ENCODE results near the gene CCNL1. TPM values are rescaled to one million over a fixed set of nuclear protein-coding genes. Genes with fewer than 3 reads are reported as not detected.
"Not testable (repeated sequence)": the region's sequence is repeated elsewhere in the genome, so short reads cannot be mapped to it uniquely, and the experiment has no call there.

The CCNL1 gene
- total RNA-seq, 1 experiment from 2014 or later, result 118 TPM

- CTCF ChIA-PET, result no interaction called here
- H3K27ac ChIP-seq (ENCODE audit: low read length), result no peak overlapping the region
- DNase-seq (ENCODE audit: low read depth, low spot score), result no peak
- H3K36me3 ChIP-seq (ENCODE audit: control insufficient read depth, insufficient read depth, low read length), result no peaks in the 10 kb centered on the region
- ATAC-seq, result no peak
- BruUV-seq (replicated peaks), result no TSS peak
- POLR2A ChIA-PET, result no interaction called here
- no peaks in the 10 kb centered on the region for H3K9me3 ChIP-seq (ENCODE audit: control insufficient read depth, insufficient read depth, low read depth, low read length)
- H3K4me3 ChIP-seq (ENCODE audit: low read depth in 2 of 2, low read length in 2 of 2), result no peak overlapping the region
- intact Hi-C loops (cut with micrococcal nuclease; ENCODE audit: unreplicated experiment) (no loop called here), in situ Hi-C loops (cut with HindIII; ENCODE audit: low pct_unique_long_range_greater_than_20kb, low sequenced_read_pairs) (no loop called here)
- H3K27me3 ChIP-seq (ENCODE audit: control insufficient read depth, insufficient read depth, low read length), result no peaks in the 10 kb centered on the region
- TF ChIP-seq POLR2AphosphoS5 (IDR thresholded peaks at IDR 0.05; ENCODE audit: low read depth, low read length), result no peak
- TF ChIP-seq SIN3A (IDR thresholded peaks at IDR 0.05; ENCODE audit: borderline replicate concordance, insufficient read depth, low read depth, low read length), result no peak
- TF ChIP-seq CTCF (IDR thresholded peaks at IDR 0.05), result no peak
- TF ChIP-seq TCF7L2 (IDR thresholded peaks at IDR 0.05; ENCODE audit: low read depth, low read length), result no peak
- TF ChIP-seq, protein P1, sequence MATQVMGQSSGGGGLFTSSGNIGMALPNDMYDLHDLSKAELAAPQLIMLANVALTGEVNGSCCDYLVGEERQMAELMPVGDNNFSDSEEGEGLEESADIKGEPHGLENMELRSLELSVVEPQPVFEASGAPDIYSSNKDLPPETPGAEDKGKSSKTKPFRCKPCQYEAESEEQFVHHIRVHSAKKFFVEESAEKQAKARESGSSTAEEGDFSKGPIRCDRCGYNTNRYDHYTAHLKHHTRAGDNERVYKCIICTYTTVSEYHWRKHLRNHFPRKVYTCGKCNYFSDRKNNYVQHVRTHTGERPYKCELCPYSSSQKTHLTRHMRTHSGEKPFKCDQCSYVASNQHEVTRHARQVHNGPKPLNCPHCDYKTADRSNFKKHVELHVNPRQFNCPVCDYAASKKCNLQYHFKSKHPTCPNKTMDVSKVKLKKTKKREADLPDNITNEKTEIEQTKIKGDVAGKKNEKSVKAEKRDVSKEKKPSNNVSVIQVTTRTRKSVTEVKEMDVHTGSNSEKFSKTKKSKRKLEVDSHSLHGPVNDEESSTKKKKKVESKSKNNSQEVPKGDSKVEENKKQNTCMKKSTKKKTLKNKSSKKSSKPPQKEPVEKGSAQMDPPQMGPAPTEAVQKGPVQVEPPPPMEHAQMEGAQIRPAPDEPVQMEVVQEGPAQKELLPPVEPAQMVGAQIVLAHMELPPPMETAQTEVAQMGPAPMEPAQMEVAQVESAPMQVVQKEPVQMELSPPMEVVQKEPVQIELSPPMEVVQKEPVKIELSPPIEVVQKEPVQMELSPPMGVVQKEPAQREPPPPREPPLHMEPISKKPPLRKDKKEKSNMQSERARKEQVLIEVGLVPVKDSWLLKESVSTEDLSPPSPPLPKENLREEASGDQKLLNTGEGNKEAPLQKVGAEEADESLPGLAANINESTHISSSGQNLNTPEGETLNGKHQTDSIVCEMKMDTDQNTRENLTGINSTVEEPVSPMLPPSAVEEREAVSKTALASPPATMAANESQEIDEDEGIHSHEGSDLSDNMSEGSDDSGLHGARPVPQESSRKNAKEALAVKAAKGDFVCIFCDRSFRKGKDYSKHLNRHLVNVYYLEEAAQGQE (IDR thresholded peaks at IDR 0.05; ENCODE audit: insufficient read depth in 1 of 2, low read depth in 2 of 2, low read length in 1 of 2), result no peak
- peaks cover 6% of the 10 kb centered on the region for H3K4me1 ChIP-seq (ENCODE audit: control insufficient read depth, insufficient read depth, low read length)
Observed at GRCh38 chr3:157179365-157179803, 19.4 kb upstream of the CCNL1 start.

- DNase-seq (ENCODE audit: low read depth, low spot score); H3K27ac ChIP-seq (ENCODE audit: low read length); BruUV-seq (replicated peaks); CTCF ChIA-PET; ATAC-seq; H3K9me3 ChIP-seq (ENCODE audit: control insufficient read depth, insufficient read depth, low read depth, low read length); intact Hi-C loops (cut with micrococcal nuclease; ENCODE audit: unreplicated experiment); in situ Hi-C loops (cut with HindIII; ENCODE audit: low pct_unique_long_range_greater_than_20kb, low sequenced_read_pairs); H3K36me3 ChIP-seq (ENCODE audit: control insufficient read depth, insufficient read depth, low read length); H3K4me3 ChIP-seq (ENCODE audit: low read depth in 2 of 2, low read length in 2 of 2); H3K27me3 ChIP-seq (ENCODE audit: control insufficient read depth, insufficient read depth, low read length); POLR2A ChIA-PET: not testable (repeated sequence)
- peaks cover 13% of the 10 kb centered on the region for H3K4me1 ChIP-seq (ENCODE audit: control insufficient read depth, insufficient read depth, low read length)
Observed at GRCh38 chr3:157178503-157179364, 18.8 kb upstream of the CCNL1 start.

DNA sequence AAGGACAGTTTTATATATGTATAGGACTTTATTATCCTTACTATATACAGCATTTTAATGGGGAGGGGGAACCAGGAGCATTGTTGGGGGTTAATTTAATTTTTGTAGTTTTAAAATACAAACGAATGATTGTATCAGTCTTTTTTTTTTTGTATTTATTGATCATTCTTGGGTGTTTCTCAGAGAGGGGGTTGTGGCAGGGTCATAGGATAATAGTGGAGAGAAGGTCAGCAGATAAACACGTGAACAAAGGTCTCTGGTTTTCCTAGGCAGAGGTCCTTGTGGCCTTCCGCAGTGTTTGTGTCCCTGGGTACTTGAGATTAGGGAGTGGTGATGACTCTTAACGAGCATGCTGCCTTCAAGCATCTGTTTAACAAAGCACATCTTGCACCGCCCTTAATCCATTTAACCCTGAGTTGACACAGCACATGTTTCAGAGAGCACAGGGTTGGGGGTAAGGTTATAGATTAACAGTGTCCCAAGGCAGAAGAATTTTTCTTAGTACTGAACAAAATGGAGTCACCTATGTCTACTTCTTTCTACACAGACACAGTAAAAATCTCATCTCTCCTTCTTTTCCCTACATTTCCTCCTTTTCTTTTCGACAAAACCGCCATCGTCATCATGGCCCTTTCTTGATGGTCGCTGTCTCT is 18.0 kb upstream of the CCNL1 start:
- H3K36me3 ChIP-seq (ENCODE audit: control insufficient read depth, insufficient read depth, low read length); POLR2A ChIA-PET; H3K9me3 ChIP-seq (ENCODE audit: control insufficient read depth, insufficient read depth, low read depth, low read length); in situ Hi-C loops (cut with HindIII; ENCODE audit: low pct_unique_long_range_greater_than_20kb, low sequenced_read_pairs); H3K27ac ChIP-seq (ENCODE audit: low read length); BruUV-seq (replicated peaks); intact Hi-C loops (cut with micrococcal nuclease; ENCODE audit: unreplicated experiment); H3K4me3 ChIP-seq (ENCODE audit: low read depth in 2 of 2, low read length in 2 of 2); ATAC-seq; CTCF ChIA-PET; DNase-seq (ENCODE audit: low read depth, low spot score); H3K27me3 ChIP-seq (ENCODE audit: control insufficient read depth, insufficient read depth, low read length): not testable (repeated sequence)
- peaks cover 14% of the 10 kb centered on the region for H3K4me1 ChIP-seq (ENCODE audit: control insufficient read depth, insufficient read depth, low read length)

All from Panc1 (cell line).